HepG2 (cell line): Measurements from ENCODE around the gene NACAD. TPM values are rescaled to one million over a fixed set of nuclear protein-coding genes. Genes with fewer than 3 reads are reported as not detected.
A peak's percentile ranks its signal among the peaks of the same experiment; 100 is the strongest.

Source experiments
- ATAC-seq: fragments of 200-7000 bp; cut with Tn5 transposase; 3 replicates; pipeline ENCODE4 v1.9.1; 2020; ENCODE audit warnings: mild to moderate bottlenecking, moderate library complexity
- BruUV-seq: library from RNA; stranded (reverse); fragments of 400-500 nt; replicated peaks from 2 replicates; lab custom pipeline; 2021; lab: Mats Ljungman, UMichigan
- CTCF ChIA-PET: fragments of 300-600 bp; formaldehyde crosslinking; extraction: SDS; loops from one replicate; lab custom pipeline; 2021; ENCODE audit warnings: low total read pairs, inconsistent platforms, low intra/inter-chr PET ratio; lab: Yijun Ruan, JAX
- POLR2A ChIA-PET: fragments of 350-600 bp; sonication (Branson Sonifier 250); formaldehyde crosslinking; loops from one replicate; lab custom pipeline; 2020; ENCODE audit warnings: antibody characterized with exemption, inconsistent platforms; lab: Yijun Ruan, JAX
- DNase-seq: peaks from one replicate; pipeline ENCODE4 v3.0.0-alpha.2; 2015; ENCODE audit warnings: low spot score
- FAIRE-seq: peaks from 3 replicates; lab custom pipeline; 2011; peaks lifted over from hg19 to GRCh38; lab: Jason Lieb, UNC
- H2AFZ ChIP-seq: one replicate; pipeline ENCODE4 v1.6.1; 2011; ENCODE audit warnings: low read length, inconsistent platforms
- H3K27ac ChIP-seq: fragments of 300-600 bp; 3 replicates; pipeline ENCODE4 v1.8.0; 2011; ENCODE audit warnings: mixed run types, mild to moderate bottlenecking, mixed read lengths, low read length, inconsistent platforms; ENCODE audit not compliant: insufficient read depth; ENCODE audit errors: extremely low read length
- H3K27me3 ChIP-seq, 2 experiments: fragments of 200-600 bp in 1 of 2; 2 replicates in 1 of 2; 3 replicates in 1 of 2; pipeline versions ENCODE4 v1.6.0 to v1.8.0; 2011; ENCODE audit warnings: low read length in 2 of 2, mild to moderate bottlenecking in 2 of 2, moderate library complexity in 2 of 2, inconsistent platforms in 1 of 2; ENCODE audit not compliant: insufficient read depth in 2 of 2, control insufficient read depth in 1 of 2
- H3K36me3 ChIP-seq, 2 experiments: fragments of 200-600 bp in 1 of 2; replicated peaks in 1 of 2; 2 replicates in 1 of 2; 3 replicates in 1 of 2; pipeline versions ENCODE4 v1.5.1 to v1.8.0; 2011; ENCODE audit warnings: low read length in 2 of 2, inconsistent platforms in 1 of 2; ENCODE audit not compliant: insufficient read depth in 2 of 2, control insufficient read depth in 1 of 2
- H3K4me1 ChIP-seq: 2 replicates; pipeline ENCODE4 v1.5.1; 2012; ENCODE audit warnings: low read length, inconsistent platforms; ENCODE audit not compliant: insufficient read depth
- H3K4me2 ChIP-seq: 2 replicates; pipeline ENCODE4 v1.6.0; 2011; ENCODE audit warnings: low read depth, low read length, inconsistent platforms
- H3K4me3 ChIP-seq, 3 experiments: fragments of 200-600 bp in 1 of 3; sonication (generic), shearing (Covaris generic) in 1 of 3; replicated peaks in 1 of 3; 2 replicates each; pipeline ENCODE4 v1.5.1; 2011 to 2016; ENCODE audit warnings: low read length in 3 of 3, inconsistent platforms in 2 of 3, low read depth in 2 of 3, mild to moderate bottlenecking in 2 of 3, control low read depth in 1 of 3, mixed read lengths in 1 of 3; ENCODE audit not compliant: insufficient read depth in 1 of 3
- H3K79me2 ChIP-seq: one replicate; pipeline ENCODE4 v1.6.1; 2011; ENCODE audit warnings: low read length, inconsistent platforms; ENCODE audit not compliant: insufficient read depth
- H3K9ac ChIP-seq: 2 replicates; pipeline ENCODE4 v1.6.0; 2011; ENCODE audit warnings: mild to moderate bottlenecking, low read depth, low read length, inconsistent platforms; ENCODE audit not compliant: insufficient read depth
- H3K9me3 ChIP-seq: 2 replicates; pipeline ENCODE4 v1.5.1; 2012; ENCODE audit warnings: mild to moderate bottlenecking, low read length
- H4K20me1 ChIP-seq: 2 replicates; pipeline ENCODE4 v1.6.0; 2011; ENCODE audit warnings: inconsistent platforms, mild to moderate bottlenecking, low read length, moderate library complexity; ENCODE audit not compliant: insufficient read depth
- MTF2 ChIP-seq: sonication (generic); formaldehyde crosslinking; IDR thresholded peaks from 2 replicates; pipeline ENCODE4 v1.5.0; 2020; ENCODE audit warnings: missing genetic modification reagents, borderline replicate concordance
- NBN ChIP-seq: fragments of 450-650 bp; conservative IDR thresholded peaks from 2 replicates; pipeline ENCODE4 v1.6.1; 2017
- ZBTB42 ChIP-seq: sonication (generic); formaldehyde crosslinking; IDR thresholded peaks from 2 replicates; pipeline ENCODE4 v1.5.0; 2020; ENCODE audit warnings: mild to moderate bottlenecking, missing genetic modification reagents
- ZNF143 ChIP-seq: sonication (generic); formaldehyde crosslinking; IDR thresholded peaks from 2 replicates; pipeline ENCODE4 v1.4.0; 2020; ENCODE audit warnings: missing genetic modification reagents
- WGBS: methylation state at CpG from one replicate; pipeline ENCODE4 v1.1.6; 2017; ENCODE audit warnings: low lambda C conversion rate; 5-methylcytosine and 5-hydroxymethylcytosine counted together
- in situ Hi-C: cut with HindIII; loops from 2 replicates; pipeline ENCODE4 v1.10.0; 2017; ENCODE audit warnings: low pct_unique_long_range_greater_than_20kb; ENCODE audit not compliant: extremely low pct_ligation_motif_present
- intact Hi-C: fragments of 100-400 bp; cut with micrococcal nuclease; formaldehyde crosslinking; loops from one replicate; pipeline ENCODE4 v1.10.0; 2022; ENCODE audit not compliant: unreplicated experiment
- polyA plus RNA-seq, 8 experiments: library from polyadenylated mRNA; depleted of rRNA in 3 of 8; stranded (reverse) in 7 of 8; unstranded in 1 of 8; fragments of >200 nt; fragmentation: Illumina TruSeq in 4 of 8; extraction: Trizol in 4 of 8; gene quantifications; 2 replicates each; pipeline versions ENCODE4 v1.2.1 to v1.2.3, GENCODE V29; 2011 to 2016; ENCODE audit warnings: low read depth in 4 of 8, missing spikeins in 1 of 8, mixed read lengths in 1 of 8; ENCODE audit not compliant: insufficient read depth in 1 of 8
- total RNA-seq, 5 experiments: library from RNA; depleted of rRNA; stranded (reverse); fragments of >200 nt; fragmentation: Illumina TruSeq; extraction: Trizol; gene quantifications; 2 replicates each; pipeline ENCODE4 v1.2.3, GENCODE V29; 2016; ENCODE audit warnings: low read depth in 1 of 5
- TF ChIP-seq, protein P1 (sequence below): sonication (generic); formaldehyde crosslinking; IDR thresholded peaks from 2 replicates; pipeline ENCODE4 v1.8.1; 2023; ENCODE audit warnings: mild to moderate bottlenecking, missing genetic modification reagents

NACAD gene
- total and polyA plus RNA-seq, 2 of the 13 experiments (the other 11 are each of a cell fraction or from before 2014, with no cell fraction given), result 0.04 TPM; not detected in 1

DNA sequence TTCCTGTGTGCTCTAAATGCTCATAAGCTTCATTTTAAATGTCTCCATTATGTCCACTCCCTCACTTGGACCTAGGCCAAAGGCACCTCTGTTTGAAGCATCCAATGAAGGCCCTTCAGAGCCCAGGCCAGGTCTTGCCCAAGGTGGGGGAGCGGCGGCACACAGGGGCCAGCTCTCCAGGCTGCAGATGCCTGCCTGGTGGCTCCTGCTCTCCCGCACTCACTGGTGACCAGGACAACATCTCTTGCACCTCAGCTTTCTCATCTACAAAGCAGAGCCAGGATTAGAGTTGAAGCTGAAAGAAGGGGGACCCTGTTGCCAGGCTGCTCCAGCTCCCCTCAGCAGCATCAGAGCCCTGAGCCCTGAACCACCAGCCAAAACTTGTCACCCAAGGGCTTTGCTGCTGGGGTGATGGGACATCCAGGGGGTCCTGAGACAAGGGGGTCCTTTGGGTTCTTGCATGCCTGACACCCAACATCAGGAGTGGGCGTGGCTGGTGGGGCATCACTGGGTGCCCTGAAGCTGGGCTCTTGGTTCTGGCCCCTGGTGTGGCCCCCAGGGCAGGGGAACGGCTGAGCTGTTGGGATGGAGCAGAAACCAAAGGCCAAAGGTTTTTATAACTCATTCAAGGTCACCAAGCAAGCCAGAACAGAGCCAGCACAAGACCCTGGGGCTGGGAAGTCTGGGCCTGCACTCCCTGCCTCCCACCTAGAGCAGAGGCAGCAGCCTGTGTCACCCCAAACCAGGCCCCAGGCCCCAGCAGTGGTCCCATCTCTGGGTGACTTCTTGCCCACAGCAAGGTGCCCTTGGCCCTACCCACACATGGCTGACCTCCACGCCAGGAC is 1.2 kb downstream of the NACAD start:
- in situ Hi-C loops, result no loop called here
- H3K4me3 ChIP-seq, result no peak overlapping the region
- FAIRE-seq (no peak), DNase-seq (no peak)
- no peak overlapping the region for H3K9ac ChIP-seq
- peaks cover 9 to 29% of the 10 kb centered on the region in 2 experiments for H3K27me3 ChIP-seq
- BruUV-seq, result no TSS peak
- H4K20me1 ChIP-seq, result no peaks in the 10 kb centered on the region
- H2AFZ ChIP-seq, result no peak overlapping the region
- CTCF ChIA-PET, result no interaction called here
- POLR2A ChIA-PET, result interaction anchor here (1.4 kb wide), 1 partner anchor 24 kb away, joined by 6 read pairs; the partner anchor contains the start of gene TBRG4
- TF ChIP-seq ZNF143 (CRISPR knock-in tag) (no peak), MTF2 (no peak), ZBTB42 (no peak), NBN (no peak)
- TF ChIP-seq, protein P1, sequence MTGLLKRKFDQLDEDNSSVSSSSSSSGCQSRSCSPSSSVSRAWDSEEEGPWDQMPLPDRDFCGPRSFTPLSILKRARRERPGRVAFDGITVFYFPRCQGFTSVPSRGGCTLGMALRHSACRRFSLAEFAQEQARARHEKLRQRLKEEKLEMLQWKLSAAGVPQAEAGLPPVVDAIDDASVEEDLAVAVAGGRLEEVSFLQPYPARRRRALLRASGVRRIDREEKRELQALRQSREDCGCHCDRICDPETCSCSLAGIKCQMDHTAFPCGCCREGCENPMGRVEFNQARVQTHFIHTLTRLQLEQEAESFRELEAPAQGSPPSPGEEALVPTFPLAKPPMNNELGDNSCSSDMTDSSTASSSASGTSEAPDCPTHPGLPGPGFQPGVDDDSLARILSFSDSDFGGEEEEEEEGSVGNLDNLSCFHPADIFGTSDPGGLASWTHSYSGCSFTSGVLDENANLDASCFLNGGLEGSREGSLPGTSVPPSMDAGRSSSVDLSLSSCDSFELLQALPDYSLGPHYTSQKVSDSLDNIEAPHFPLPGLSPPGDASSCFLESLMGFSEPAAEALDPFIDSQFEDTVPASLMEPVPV, result no peak
- TF ChIP-seq, all 625 proteins: peak for 0
- WGBS, result 53% methylated on average over 3 of the region's 6 CpGs
- H3K9me3 ChIP-seq, result no peaks in the 10 kb centered on the region
- peaks cover 9% of the 10 kb centered on the region; the same call in 1 of the 2 replicates for H3K4me1 ChIP-seq
- ATAC-seq, result peak; percentile 6; the same call in 1 of the 3 replicates
- no peaks in the 10 kb centered on the region for H3K79me2 ChIP-seq
- no peak overlapping the region for H3K4me2 ChIP-seq
- no peak overlapping the region for H3K27ac ChIP-seq
- no peaks in the 10 kb centered on the region for H3K36me3 ChIP-seq
- intact Hi-C loops, result no loop called here
